Activated naive CD8-positive, alpha-beta T cell treated with anti-CD3 and anti-CD28 coated beads, Interleukin-2, amount 10 ng/mL, durations not matched to agents 7 days and 5 days (primary cell): Measurements from ENCODE around the gene TOX2. TPM values are rescaled to one million over a fixed set of nuclear protein-coding genes. Genes with fewer than 3 reads are reported as not detected.
A peak's percentile ranks its signal among the peaks of the same experiment; 100 is the strongest.

ENCODE experiments used
- ATAC-seq: fragments of 150-1000 bp; cut with Tn5 transposase; one replicate; pipeline ENCODE4 v1.10.0; 2021; ENCODE audit warnings: low read depth, moderate library complexity
- POLR2A ChIA-PET: fragments of 350-600 bp; sonication (Branson Sonifier 250); formaldehyde crosslinking; loops from one replicate; lab custom pipeline; 2021; ENCODE audit warnings: antibody characterized with exemption; lab: Charles Lee
- DNase-seq: peaks from one replicate; pipeline ENCODE4 v3.0.0; 2021
- H3K27ac Mint-ChIP-seq: one replicate; pipeline ENCODE4 v1.8.0; 2022; ENCODE audit warnings: mild to moderate bottlenecking, mixed read lengths
- H3K27me3 Mint-ChIP-seq: one replicate; pipeline ENCODE4 v1.8.0; 2022; ENCODE audit warnings: mild to moderate bottlenecking, moderate library complexity, mixed read lengths
- H3K36me3 Mint-ChIP-seq: one replicate; pipeline ENCODE4 v1.8.0; 2021; ENCODE audit warnings: mild to moderate bottlenecking, mixed read lengths
- H3K4me1 Mint-ChIP-seq: one replicate; pipeline ENCODE4 v1.8.0; 2021; ENCODE audit warnings: mixed read lengths
- H3K4me3 Mint-ChIP-seq: one replicate; pipeline ENCODE4 v1.8.0; 2022; ENCODE audit warnings: mild to moderate bottlenecking, moderate library complexity, mixed read lengths
- H3K9me3 Mint-ChIP-seq: one replicate; pipeline ENCODE4 v1.8.0; 2021; ENCODE audit warnings: mixed read lengths
- total RNA-seq, 2 experiments: library from RNA; stranded (reverse); gene quantifications; one replicate each; pipeline ENCODE4 v1.2.3, GENCODE V29; 2021

Gene TOX2
- total RNA-seq, 2 experiments from 2014 or later, result 0.26 to 0.44 TPM

- POLR2A ChIA-PET, result interaction anchor here (1.0 to 1.2 kb wide), 2 partner anchors 39 to 40 kb away, joined by 3 to 4 read pairs; no protein-coding TSS in a partner anchor
- Mint-ChIP-seq H3K4me1 (peaks cover 66% of the 10 kb centered on the region), H3K4me3 (no peak overlapping the region), H3K36me3 (peaks cover 12% of the 10 kb centered on the region), H3K9me3 (peaks cover 2% of the 10 kb centered on the region), H3K27ac (peak overlapping the region; percentile 49), H3K27me3 (peaks cover 41% of the 10 kb centered on the region)
- no peak for ATAC-seq
- DNase-seq, result no peak
Measured at GRCh38 chr20:44030394-44030793, 115.7 kb downstream of the TOX2 start.

DNA sequence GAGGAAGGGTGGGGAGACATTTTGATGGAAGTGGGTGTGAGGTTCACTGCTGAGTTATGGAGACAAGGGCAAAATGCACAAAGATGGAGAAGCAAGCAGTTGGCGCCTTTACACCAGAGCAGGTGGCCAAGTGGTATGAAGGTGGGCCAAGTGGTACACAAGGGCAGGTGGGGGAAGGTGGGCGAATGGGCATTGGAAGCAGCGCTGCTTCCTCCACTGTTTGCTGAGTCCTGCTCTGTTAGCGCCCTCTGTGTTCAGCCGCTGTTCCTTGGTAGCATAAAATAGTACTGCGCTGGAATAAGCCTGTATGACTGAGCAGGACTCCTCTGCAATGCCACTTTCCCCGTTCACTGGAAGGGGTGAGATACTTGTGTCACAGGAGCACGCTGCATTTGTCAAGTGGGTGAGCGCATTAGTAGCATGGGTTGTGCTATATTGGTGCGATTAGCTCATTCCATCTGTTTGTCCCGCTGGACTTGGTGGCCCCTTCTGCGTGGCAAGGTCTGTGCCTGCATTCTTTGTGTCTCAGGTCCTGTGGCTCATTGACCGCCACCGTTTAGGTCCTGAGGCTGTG is 116.4 kb downstream of the TOX2 start:
- Mint-ChIP-seq H3K36me3 (peaks cover 12% of the 10 kb centered on the region), H3K4me3 (no peak overlapping the region), H3K27ac (peak overlapping the region; percentile 37), H3K4me1 (peaks cover 69% of the 10 kb centered on the region), H3K9me3 (peaks cover 2% of the 10 kb centered on the region), H3K27me3 (peaks cover 44% of the 10 kb centered on the region)
- no peak for DNase-seq
- POLR2A ChIA-PET, result interaction anchor here (1.0 kb wide), 1 partner anchor 38 kb away, joined by 4 read pairs; no protein-coding TSS in a partner anchor
- ATAC-seq, result no peak

- Mint-ChIP-seq H3K27me3 (peaks cover 42% of the 10 kb centered on the region), H3K4me1 (peaks cover 69% of the 10 kb centered on the region), H3K4me3 (no peak overlapping the region), H3K36me3 (peaks cover 12% of the 10 kb centered on the region), H3K27ac (peak overlapping the region; percentile 37), H3K9me3 (peaks cover 2% of the 10 kb centered on the region)
- DNase-seq (no peak), ATAC-seq (no peak)
- POLR2A ChIA-PET, result no interaction called here
Measured at GRCh38 chr20:44031781-44032582, 117.3 kb downstream of the TOX2 start.

GRCh38 chr20:44032583-44033331 is 118.1 kb downstream of the TOX2 start:
- POLR2A ChIA-PET, result no interaction called here

GRCh38 chr20:44033344-44033743 is 118.7 kb downstream of the TOX2 start:
- peaks cover 12% of the 10 kb centered on the region for H3K36me3 Mint-ChIP-seq
- H3K4me1 Mint-ChIP-seq, result peaks cover 60% of the 10 kb centered on the region
- POLR2A ChIA-PET, result no interaction called here
- H3K9me3 Mint-ChIP-seq, result peaks cover 2% of the 10 kb centered on the region
- H3K4me3 Mint-ChIP-seq, result peak overlapping the region; percentile 7
- H3K27ac Mint-ChIP-seq, result peak overlapping the region; percentile 18
- DNase-seq, result no peak
- H3K27me3 Mint-ChIP-seq, result peaks cover 43% of the 10 kb centered on the region
- peak; percentile 23 for ATAC-seq

More at GRCh38 chr20:44032583-44033331, 118.1 kb downstream of the TOX2 start:
- ATAC-seq, result no peak
- Mint-ChIP-seq H3K36me3 (peaks cover 12% of the 10 kb centered on the region), H3K27ac (peak overlapping the region; percentile 18), H3K9me3 (peaks cover 2% of the 10 kb centered on the region), H3K4me3 (no peak overlapping the region), H3K4me1 (peaks cover 64% of the 10 kb centered on the region), H3K27me3 (peaks cover 41% of the 10 kb centered on the region)
- DNase-seq, result peak; percentile 21

DNA sequence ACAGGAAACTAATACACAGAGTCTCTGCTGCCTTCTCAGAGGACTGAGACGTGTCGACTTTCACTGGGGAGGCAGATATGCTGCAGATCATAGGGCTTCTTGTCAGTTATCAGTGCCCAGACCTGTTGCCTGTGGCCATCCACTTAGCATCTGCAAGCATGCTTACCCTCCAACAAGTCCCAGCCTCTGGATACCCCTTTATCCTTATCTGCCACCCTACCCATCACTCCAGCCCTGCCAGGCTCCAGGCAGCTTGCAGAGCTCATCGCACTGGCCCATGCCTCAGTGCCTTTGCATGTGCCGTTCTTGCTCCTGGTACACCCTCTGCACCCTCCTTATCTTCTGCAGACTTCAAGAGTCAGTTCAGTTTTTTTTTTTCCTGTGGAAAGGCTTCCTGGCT is 119.2 kb downstream of the TOX2 start:
- H3K9me3 Mint-ChIP-seq, result peaks cover 2% of the 10 kb centered on the region
- peaks cover 54% of the 10 kb centered on the region for H3K4me1 Mint-ChIP-seq
- H3K27ac Mint-ChIP-seq, result no peak overlapping the region
- peak; percentile 29 for DNase-seq
- POLR2A ChIA-PET, result no interaction called here
- H3K4me3 Mint-ChIP-seq, result no peak overlapping the region
- peaks cover 12% of the 10 kb centered on the region for H3K36me3 Mint-ChIP-seq
- ATAC-seq, result no peak
- peaks cover 47% of the 10 kb centered on the region for H3K27me3 Mint-ChIP-seq

DNA sequence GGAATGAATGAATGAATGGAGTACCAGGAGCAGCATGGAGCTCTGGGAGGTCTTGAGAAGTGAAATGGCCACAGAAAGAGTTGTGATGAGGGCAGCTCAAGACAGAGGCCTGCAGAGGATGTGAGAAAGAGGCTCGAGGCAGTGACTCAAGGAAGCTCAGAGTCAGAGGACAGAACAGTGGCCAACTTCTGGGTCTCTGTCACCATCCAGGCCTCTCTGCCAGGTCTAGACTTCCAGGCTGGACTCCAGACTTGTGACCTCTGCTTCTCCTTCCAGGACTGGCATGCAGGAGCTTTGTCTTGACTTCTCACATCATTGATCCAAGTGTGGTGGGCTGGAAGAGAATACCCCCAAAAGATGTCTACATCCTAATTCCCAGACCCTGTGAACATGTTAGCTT is 119.8 kb downstream of the TOX2 start:
- Mint-ChIP-seq H3K4me1 (peaks cover 49% of the 10 kb centered on the region), H3K4me3 (no peak overlapping the region), H3K9me3 (peaks cover 2% of the 10 kb centered on the region), H3K36me3 (peaks cover 12% of the 10 kb centered on the region), H3K27me3 (peaks cover 52% of the 10 kb centered on the region), H3K27ac (no peak overlapping the region)
- ATAC-seq (no peak), DNase-seq (no peak)
- POLR2A ChIA-PET, result no interaction called here

- no peak for ATAC-seq
- Mint-ChIP-seq H3K4me1 (peaks cover 42% of the 10 kb centered on the region), H3K4me3 (no peak overlapping the region), H3K27me3 (peaks cover 49% of the 10 kb centered on the region), H3K27ac (no peak overlapping the region), H3K36me3 (peaks cover 12% of the 10 kb centered on the region), H3K9me3 (peaks cover 2% of the 10 kb centered on the region)
- POLR2A ChIA-PET, result no interaction called here
- DNase-seq, result peak; percentile 26
Measured at GRCh38 chr20:44034965-44035635, 120.4 kb downstream of the TOX2 start.

GRCh38 chr20:44035924-44036323 is 121.3 kb downstream of the TOX2 start:
- DNase-seq, result peak; percentile 25
- Mint-ChIP-seq H3K4me1 (peaks cover 37% of the 10 kb centered on the region), H3K36me3 (peaks cover 7% of the 10 kb centered on the region), H3K27ac (no peak overlapping the region), H3K9me3 (peaks cover 2% of the 10 kb centered on the region), H3K27me3 (peaks cover 54% of the 10 kb centered on the region), H3K4me3 (no peak overlapping the region)
- ATAC-seq, result no peak
- POLR2A ChIA-PET, result no interaction called here

- no peak for DNase-seq
- no peak overlapping the region for H3K4me3 Mint-ChIP-seq
- H3K9me3 Mint-ChIP-seq, result peaks cover 2% of the 10 kb centered on the region
- POLR2A ChIA-PET, result no interaction called here
- ATAC-seq, result no peak
- peaks cover 6% of the 10 kb centered on the region for H3K36me3 Mint-ChIP-seq
- H3K27ac Mint-ChIP-seq, result no peak overlapping the region
- peaks cover 36% of the 10 kb centered on the region for H3K4me1 Mint-ChIP-seq
- H3K27me3 Mint-ChIP-seq, result peaks cover 56% of the 10 kb centered on the region
Measured at GRCh38 chr20:44036441-44036840, 121.8 kb downstream of the TOX2 start.

DNA sequence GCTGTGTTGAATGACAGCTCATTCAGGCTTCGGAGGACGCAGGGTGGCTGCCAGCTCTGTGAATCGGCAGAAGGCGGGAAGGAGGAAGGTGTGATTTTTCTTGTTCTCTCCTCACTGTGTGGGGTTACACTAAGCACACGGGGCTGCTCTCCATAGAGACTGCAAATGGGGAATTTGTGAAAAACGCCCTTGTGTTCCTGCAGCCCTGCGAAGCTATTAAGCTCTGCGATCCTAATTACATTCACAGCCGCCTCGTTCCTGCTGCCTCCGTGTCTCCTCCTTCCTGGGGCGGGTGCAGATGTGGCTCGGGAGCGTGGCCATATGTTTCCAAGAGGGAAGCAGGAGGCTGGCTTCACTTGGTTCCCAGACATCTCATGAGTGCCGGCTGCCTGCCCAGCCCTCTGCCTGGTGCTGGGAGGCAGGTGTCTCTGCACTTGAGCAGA is 124.0 kb downstream of the TOX2 start:
- peaks cover 15% of the 10 kb centered on the region for H3K4me1 Mint-ChIP-seq
- H3K4me3 Mint-ChIP-seq, result no peak overlapping the region
- no peak overlapping the region for H3K27ac Mint-ChIP-seq
- H3K27me3 Mint-ChIP-seq, result peaks cover 67% of the 10 kb centered on the region
- peak; percentile 24 for DNase-seq
- ATAC-seq, result no peak
- POLR2A ChIA-PET, result interaction anchor here (0.6 kb wide), 1 partner anchor 21 kb away, joined by 3 read pairs; no protein-coding TSS in a partner anchor
- peaks cover 4% of the 10 kb centered on the region for H3K9me3 Mint-ChIP-seq
- H3K36me3 Mint-ChIP-seq, result peaks cover 3% of the 10 kb centered on the region

- Mint-ChIP-seq H3K27me3 (peaks cover 67% of the 10 kb centered on the region), H3K9me3 (peaks cover 4% of the 10 kb centered on the region), H3K36me3 (peaks cover 3% of the 10 kb centered on the region), H3K4me3 (no peak overlapping the region), H3K27ac (no peak overlapping the region), H3K4me1 (peaks cover 14% of the 10 kb centered on the region)
- DNase-seq, result no peak
- no peak for ATAC-seq
- POLR2A ChIA-PET, result no interaction called here
Measured at GRCh38 chr20:44039147-44039546, 124.5 kb downstream of the TOX2 start.

DNA sequence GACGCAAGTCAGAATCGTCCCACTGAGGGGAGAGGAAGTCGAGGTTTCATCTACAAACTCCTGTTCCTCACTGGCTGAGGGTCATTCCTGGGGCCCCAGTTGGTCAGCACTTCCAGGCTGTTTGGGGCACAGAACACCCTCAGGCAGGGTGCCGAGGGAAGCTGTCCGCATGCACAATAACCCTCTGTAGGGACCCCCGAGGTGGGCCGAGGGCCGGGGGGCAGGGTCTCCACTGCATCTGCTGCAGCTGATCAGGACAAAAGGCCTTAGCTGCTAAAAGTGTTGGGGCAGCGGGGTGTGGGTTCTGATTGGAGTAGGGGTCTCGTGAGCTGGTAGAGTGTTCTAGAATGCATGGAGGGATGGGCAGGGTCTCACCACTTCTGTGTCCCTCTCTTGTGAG is 125.1 kb downstream of the TOX2 start:
- H3K27me3 Mint-ChIP-seq, result peaks cover 67% of the 10 kb centered on the region

More for the DNA sequence above, 125.1 kb downstream of the TOX2 start:
- peaks cover 3% of the 10 kb centered on the region for H3K9me3 Mint-ChIP-seq
- DNase-seq (no peak), ATAC-seq (no peak)
- H3K4me3 Mint-ChIP-seq, result no peak overlapping the region
- no peak overlapping the region for H3K27ac Mint-ChIP-seq
- H3K4me1 Mint-ChIP-seq, result peaks cover 9% of the 10 kb centered on the region
- peaks cover 2% of the 10 kb centered on the region for H3K36me3 Mint-ChIP-seq
- POLR2A ChIA-PET, result no interaction called here
